OCI-M2 (cell line): Measurements from ENCODE around the gene SULF2.

Experiments used
- DNase-seq: peaks from one replicate; lab custom pipeline; 2025; ENCODE audit not compliant: unreplicated experiment; lab: John Stamatoyannopoulos, UW

Gene SULF2

DNA sequence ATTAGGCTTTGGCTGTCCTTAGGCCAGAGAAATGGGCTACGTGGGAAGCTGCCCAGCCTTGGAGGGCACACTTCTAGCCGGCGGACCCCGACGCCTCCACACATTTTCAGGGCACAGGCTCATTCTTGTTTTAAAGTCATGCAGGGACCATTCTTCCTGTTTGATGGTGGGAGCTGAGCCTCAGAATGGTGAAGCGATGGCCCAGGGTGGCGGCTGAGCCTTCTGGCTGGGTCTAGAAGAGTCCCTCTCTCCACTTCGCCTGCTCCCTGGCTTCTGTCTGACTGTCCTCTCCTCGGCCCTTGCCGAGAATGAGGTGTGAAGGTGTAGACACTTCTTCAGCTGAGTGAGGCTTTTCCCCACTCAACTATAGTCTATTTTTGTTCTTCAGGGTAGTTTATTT lies 114.4 kb downstream of the SULF2 start:
- no peak for DNase-seq

GRCh38 chr20:47669927-47670890 lies 115.1 kb downstream of the SULF2 start:
- DNase-seq: no peak

- DNase-seq: no peak
Observed at GRCh38 chr20:47669489-47669888, 115.8 kb downstream of the SULF2 start.

DNA sequence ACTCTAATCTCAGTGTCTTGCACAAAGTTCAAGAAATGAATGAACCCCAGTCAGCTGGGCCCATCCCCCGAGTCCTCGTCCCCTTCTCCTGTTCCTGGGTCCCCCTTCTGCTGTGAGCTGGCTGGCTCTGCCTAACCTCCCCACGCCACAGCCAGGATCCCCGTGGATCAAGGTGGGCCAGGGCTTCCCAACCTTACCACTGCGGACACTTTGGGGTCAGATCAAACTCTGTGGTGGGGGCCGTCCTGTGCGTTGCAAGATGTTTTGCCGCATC lies 116.2 kb downstream of the SULF2 start:
- DNase-seq: no peak

GRCh38 chr20:47668313-47669151 lies 116.7 kb downstream of the SULF2 start:
- no peak for DNase-seq

DNA sequence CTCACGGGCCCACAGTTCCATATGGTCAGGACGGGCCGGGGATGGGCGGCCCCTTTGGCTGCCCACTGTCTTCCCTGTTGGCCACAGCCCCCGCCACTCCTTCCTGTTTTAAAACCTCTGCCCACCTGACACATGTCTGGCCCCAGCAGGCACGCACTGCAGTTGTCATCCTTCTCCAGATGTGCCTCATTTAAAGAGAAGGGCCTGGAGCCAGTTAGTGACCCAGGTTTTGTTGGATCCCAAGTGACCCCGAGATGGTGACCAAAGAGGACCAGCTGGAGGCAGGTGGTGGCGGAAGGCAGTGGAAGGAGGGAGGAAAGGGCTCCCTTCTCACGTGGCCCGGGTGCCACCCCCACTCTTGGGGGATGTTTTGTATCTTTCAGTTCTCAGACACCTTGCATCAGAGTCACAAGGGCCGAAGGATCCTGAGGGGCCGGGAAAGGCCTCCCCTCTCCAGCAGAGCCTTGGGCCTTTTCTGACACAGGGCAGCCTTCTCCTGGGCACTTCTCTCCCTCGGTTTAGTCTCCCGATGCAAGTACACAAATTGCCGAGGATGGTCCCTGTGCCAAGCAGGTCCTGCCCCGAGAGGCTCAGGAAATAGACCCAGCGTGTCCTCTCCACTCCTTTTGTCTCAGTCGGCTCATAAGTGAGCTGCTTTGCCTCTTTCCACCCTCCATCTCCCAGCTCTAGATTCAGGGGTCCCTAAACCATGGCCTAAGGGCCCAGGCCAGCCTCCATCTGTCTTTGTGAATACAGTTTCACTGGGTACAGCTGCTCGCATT lies 117.6 kb downstream of the SULF2 start:
- no peak for DNase-seq

DNA sequence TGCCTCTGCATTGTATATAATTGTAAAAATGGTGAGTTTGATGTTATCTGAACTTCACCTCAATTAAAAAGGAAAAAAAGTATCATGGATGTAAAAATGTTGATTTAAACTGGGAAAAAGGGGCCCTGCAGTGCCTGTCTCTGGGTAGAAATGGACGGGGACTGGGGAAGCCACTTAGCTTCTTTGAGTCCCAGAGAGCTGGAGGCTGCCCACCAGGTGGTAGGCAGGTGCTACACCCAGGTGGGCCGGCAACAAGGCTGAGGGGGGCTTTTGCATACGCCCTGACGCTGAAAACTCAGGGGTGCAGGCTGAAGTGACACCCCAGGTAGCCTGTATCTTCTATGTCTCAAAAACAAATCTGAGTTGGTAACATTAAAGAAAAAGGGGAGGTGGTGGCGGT lies 118.2 kb downstream of the SULF2 start:
- no peak for DNase-seq

DNA sequence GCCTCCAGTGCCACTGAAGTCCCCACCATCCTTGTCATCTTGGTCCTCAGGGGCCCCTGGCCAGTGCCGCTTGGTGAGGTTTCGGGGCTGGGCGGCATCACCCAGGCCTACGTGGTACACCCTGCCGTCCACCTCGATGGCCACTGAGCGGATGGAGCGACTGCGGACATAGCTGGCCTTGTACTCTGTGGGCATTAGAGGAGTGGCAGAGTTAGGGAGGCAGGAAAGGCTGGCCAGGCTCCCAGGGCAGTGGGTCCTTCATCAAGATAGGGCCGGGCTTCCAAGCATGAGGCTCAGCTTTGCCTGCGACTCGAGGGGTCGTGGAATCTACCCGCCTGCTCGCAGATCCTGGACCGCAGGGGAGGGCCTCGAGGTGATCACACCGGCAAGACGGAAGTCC lies 119.0 kb downstream of the SULF2 start:
- DNase-seq: no peak

GRCh38 chr20:47665221-47665991 lies 119.9 kb downstream of the SULF2 start:
- DNase-seq: no peak

DNA sequence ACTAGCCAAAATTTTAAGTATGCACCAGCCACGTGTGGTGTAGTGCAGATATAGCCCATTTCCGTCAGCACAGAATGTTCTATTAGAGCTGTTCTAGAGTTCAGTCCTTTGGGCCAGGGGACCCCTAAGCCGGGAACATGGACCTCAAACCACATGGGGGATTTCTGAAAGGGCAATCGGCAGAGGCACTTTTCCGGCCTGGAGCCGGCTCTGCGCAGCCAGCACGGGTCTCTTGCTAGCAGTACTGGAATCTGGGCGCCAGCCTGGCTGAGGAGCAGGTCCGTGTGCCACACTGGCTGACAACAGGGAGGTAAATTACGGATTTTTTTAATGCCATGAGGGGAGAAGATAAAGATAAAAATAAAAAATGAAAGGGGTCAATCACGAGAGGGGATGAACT lies 120.5 kb downstream of the SULF2 start:
- DNase-seq: no peak

GRCh38 chr20:47664068-47664437 lies 121.2 kb downstream of the SULF2 start:
- DNase-seq: no peak

DNA sequence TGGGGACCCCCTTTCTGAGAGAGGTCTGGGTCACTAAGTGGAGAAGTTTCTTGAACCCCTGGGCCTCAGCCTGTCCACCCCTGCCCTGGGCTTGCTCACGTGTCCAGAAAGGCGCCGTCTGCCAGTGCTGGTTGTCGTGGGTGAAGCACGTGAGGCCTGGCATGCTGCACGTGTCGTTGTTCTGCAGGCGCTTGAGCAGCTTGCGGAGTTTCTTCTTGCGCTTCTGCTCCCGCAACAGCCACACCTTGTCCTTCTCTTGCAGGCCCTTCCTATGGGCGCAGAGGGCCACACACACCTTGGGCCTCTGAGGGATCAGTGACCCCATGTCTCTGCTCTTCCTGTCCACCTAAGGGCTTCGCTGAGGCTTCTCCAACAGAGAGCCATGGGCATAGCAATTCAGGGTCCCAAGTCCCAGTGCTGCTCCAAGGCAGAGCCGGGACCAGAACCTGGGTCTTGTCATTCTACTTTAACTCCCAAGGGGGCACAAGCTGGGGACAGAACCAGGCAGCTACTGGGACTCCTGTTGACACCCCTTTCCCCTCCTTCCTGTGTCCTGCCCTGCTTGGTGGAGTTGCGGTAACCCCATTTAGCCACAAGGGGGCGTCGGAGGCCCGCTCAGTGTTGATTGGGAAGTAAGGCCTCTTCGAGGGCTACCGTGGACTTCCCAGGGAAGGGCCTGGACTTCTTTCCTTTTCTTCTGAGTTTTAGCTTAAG lies 121.8 kb downstream of the SULF2 start:
- DNase-seq: peak; percentile 34

DNA sequence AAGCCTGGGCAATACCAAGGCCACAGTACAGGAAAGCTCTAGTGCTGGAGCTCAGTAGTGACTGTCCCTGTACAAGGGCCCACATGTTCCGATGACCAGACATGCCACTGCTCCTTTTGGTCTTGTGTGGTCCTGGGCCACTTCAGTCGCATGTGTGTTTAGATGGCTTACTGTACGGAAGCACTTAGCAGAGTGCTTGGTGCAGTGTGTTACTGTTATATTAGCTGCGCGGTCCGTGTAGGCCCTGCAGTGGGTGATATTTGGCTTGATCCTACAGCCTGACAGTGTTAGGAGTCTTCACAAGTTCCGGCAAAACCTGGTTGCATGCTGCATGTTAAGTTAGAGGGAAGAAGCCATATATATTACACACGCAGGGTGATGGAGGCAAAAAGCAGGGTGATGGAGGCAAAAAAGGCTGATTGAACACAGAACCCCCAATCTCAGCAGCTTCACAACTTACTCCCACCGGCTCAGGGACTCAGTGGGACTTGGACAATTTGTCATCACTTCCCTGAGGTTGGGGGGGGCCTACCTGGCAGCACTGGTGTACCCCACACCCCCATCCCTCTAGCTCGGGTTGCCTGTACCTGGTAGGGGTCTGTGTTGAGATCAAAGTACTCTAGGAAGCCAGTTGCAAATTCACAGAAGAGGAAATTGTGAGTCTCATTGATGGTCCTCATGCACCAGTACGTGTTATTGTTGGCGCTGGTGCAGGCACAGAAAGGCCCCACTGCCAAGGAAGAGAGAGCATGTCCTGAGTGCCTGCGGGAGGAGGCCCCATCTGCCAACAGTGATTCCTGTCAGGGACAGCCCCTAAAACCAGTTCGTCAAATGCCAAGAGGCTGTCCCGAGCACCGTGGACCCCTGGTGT lies 122.6 kb downstream of the SULF2 start:
- DNase-seq: no peak

- DNase-seq: no peak
Observed at GRCh38 chr20:47661714-47662113, 123.6 kb downstream of the SULF2 start.

DNA sequence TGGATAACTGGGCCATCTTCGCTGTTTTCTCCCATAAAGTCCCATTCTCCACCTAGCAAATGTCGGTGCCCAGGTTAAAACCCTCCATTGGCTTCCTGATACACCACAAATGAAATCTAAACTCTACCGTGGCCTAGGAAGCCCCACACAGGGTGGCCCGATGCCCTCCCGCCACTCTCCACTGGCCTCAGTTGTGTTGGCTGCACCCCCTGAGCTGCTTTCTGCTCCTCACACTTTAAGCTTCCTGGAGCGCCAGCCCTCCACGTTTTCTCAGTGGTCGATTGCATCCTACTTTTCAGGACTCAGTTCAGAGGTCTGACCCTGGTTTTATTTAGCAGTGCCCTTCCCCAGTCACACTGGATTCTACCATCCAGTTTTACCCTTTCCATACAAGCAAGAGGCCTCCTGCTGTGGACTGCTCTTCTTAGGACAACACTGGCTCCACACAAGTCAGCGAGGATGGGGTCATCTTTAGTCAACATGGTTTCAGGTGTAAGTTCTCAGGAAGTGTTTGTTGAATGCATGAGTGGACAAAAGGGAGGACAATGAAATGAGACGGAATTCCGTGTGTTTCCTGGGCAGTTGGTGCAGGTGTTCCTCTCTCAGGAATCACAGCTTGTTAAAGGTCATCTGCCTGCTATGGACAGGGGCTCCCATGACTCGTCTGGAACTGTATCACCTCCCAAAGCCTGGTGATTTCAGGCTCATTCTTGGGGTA lies 124.1 kb downstream of the SULF2 start:
- DNase-seq: no peak

DNA sequence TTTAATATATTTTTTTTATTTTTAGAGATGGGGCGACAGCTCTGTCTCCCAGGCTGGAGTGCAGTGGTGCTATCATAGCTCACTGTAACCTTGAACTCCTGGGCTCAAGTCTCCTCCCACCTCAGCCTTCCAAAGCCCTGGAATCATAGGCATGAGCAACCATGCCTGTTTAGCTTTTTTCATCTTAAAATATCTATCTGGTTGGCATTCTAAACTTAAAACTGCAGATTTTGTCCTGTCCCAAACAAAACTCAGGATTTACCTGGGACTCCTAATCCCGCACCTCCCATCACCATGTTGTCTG lies 124.7 kb downstream of the SULF2 start:
- no peak for DNase-seq

DNA sequence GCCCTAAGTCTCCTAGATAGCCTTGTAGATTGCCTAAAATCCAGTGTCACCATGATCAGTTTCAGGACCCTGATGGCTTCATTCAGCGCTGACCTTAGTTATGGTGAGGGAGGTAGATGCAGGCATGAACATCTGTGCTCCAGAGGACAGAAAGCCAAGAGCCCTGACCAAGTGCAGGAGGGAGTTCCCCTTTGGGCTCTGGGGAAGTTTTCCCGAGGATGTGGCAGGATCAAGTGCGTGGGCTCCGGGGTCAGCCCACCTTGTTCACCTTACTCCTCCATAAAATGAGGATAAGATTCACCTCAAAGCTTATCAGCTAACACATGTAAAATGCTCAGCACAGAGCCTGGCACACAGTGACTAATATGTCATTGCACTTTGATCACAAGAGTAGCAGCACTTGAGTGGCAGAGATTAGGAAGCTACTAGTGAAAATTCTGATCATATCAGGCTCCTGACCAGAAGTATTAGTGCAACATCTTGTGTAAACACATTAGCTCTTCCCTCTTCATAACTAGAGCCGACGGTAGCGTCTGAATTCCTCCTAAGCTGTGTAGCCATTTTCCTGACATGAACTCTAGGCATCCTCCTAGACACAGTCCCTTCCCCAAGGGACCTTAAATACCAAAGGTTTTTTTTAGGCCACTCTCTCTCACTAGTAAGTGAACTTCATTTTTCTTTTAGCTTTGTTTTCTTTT lies 125.2 kb downstream of the SULF2 start:
- DNase-seq: no peak

- DNase-seq: no peak
Observed at GRCh38 chr20:47656318-47656717, 129.0 kb downstream of the SULF2 start.
